KMS-11 (cell line): ENCODE measurements around the gene NTM.

Experiments used
- H2AFZ ChIP-seq: fragments of 200-600 bp; sonication (generic); 2 replicates; pipeline ENCODE4 v1.6.1; 2016; ENCODE audit warnings: antibody characterized with exemption, mixed run types, low read depth
- H3K27ac ChIP-seq: fragments of 200-600 bp; sonication (generic); 2 replicates; pipeline ENCODE4 v1.6.1; 2016; ENCODE audit warnings: mild to moderate bottlenecking, mixed run types
- H3K27me3 ChIP-seq: fragments of 200-600 bp; sonication (generic); 2 replicates; pipeline ENCODE4 v1.6.1; 2017; ENCODE audit warnings: mild to moderate bottlenecking, low read depth, mixed run types, moderate library complexity; ENCODE audit not compliant: insufficient read depth
- H3K36me3 ChIP-seq: fragments of 200-600 bp; sonication (generic); 2 replicates; pipeline ENCODE4 v1.6.1; 2017; ENCODE audit warnings: mild to moderate bottlenecking, mixed run types; ENCODE audit not compliant: insufficient read depth
- H3K4me1 ChIP-seq: fragments of 200-600 bp; sonication (generic); 2 replicates; pipeline ENCODE4 v1.6.1; 2016; ENCODE audit warnings: mild to moderate bottlenecking, low read depth, mixed run types; ENCODE audit not compliant: poor library complexity, severe bottlenecking
- H3K4me2 ChIP-seq: fragments of 200-600 bp; sonication (generic); 2 replicates; pipeline ENCODE4 v1.7.0; 2016; ENCODE audit warnings: mild to moderate bottlenecking, mixed run types
- H3K4me3 ChIP-seq: fragments of 200-600 bp; sonication (generic); IDR thresholded peaks from 2 replicates; pipeline ENCODE4 v1.6.1; 2017; ENCODE audit warnings: low read depth, low read length, mixed read lengths; ENCODE audit not compliant: insufficient read depth
- H3K79me2 ChIP-seq: fragments of 200-600 bp; sonication (generic); 2 replicates; pipeline ENCODE4 v1.6.1; 2016; ENCODE audit warnings: low read depth, mixed run types; ENCODE audit not compliant: insufficient read depth
- H3K9ac ChIP-seq: fragments of 200-600 bp; sonication (generic); 2 replicates; pipeline ENCODE4 v1.6.1; 2016; ENCODE audit warnings: mild to moderate bottlenecking, mixed run types
- H4K20me1 ChIP-seq: fragments of 200-600 bp; sonication (generic); 2 replicates; pipeline ENCODE4 v1.6.1; 2016; ENCODE audit warnings: mild to moderate bottlenecking, mixed run types; ENCODE audit not compliant: insufficient read depth
- CTCF ChIP-seq: fragments of 200-600 bp; sonication (generic); conservative IDR thresholded peaks from 2 replicates; pipeline ENCODE4 v1.6.1; 2017; ENCODE audit warnings: low read depth, mild to moderate bottlenecking, antibody characterized with exemption, low read length, moderate library complexity, mixed read lengths

Gene NTM

GRCh38 chr11:132127900-132128288 lies 757.5 kb downstream of the NTM start:
- Histone ChIP-seq H2AFZ (no peak overlapping the region), H4K20me1 (no peaks in the 10 kb centered on the region), H3K27me3 (no peaks in the 10 kb centered on the region), H3K36me3 (no peaks in the 10 kb centered on the region), H3K9ac (no peak overlapping the region), H3K4me1 (peaks cover 6% of the 10 kb centered on the region), H3K4me2 (no peak overlapping the region), H3K79me2 (no peaks in the 10 kb centered on the region), H3K27ac (no peak overlapping the region), H3K4me3 (no peak overlapping the region)
- no peak for TF ChIP-seq CTCF

GRCh38 chr11:132131047-132131446 lies 760.6 kb downstream of the NTM start:
- Histone ChIP-seq H3K4me3 (no peak overlapping the region), H3K79me2 (no peaks in the 10 kb centered on the region), H4K20me1 (no peaks in the 10 kb centered on the region), H3K36me3 (no peaks in the 10 kb centered on the region), H3K27me3 (no peaks in the 10 kb centered on the region), H3K9ac (no peak overlapping the region), H2AFZ (no peak overlapping the region), H3K4me2 (no peak overlapping the region), H3K4me1 (peaks cover 6% of the 10 kb centered on the region), H3K27ac (no peak overlapping the region)
- TF ChIP-seq CTCF = no peak

- TF ChIP-seq CTCF = no peak
- H3K4me2 ChIP-seq = no peak overlapping the region
- no peak overlapping the region for H3K27ac ChIP-seq
- H3K9ac ChIP-seq = no peak overlapping the region
- H3K4me3 ChIP-seq = no peak overlapping the region
- no peaks in the 10 kb centered on the region for H3K79me2 ChIP-seq
- no peak overlapping the region for H2AFZ ChIP-seq
- H3K4me1 ChIP-seq = peaks cover 2% of the 10 kb centered on the region
- H4K20me1 ChIP-seq = no peaks in the 10 kb centered on the region
- H3K36me3 ChIP-seq = no peaks in the 10 kb centered on the region
- H3K27me3 ChIP-seq = no peaks in the 10 kb centered on the region
Measured at GRCh38 chr11:132131961-132132360, 761.5 kb downstream of the NTM start.

- no peaks in the 10 kb centered on the region for H3K27me3 ChIP-seq
- TF ChIP-seq CTCF = no peak
- H3K4me2 ChIP-seq = no peak overlapping the region
- H3K27ac ChIP-seq = no peak overlapping the region
- no peak overlapping the region for H3K9ac ChIP-seq
- H3K79me2 ChIP-seq = no peaks in the 10 kb centered on the region
- H3K4me3 ChIP-seq = no peak overlapping the region
- no peaks in the 10 kb centered on the region for H4K20me1 ChIP-seq
- no peaks in the 10 kb centered on the region for H3K36me3 ChIP-seq
- no peaks in the 10 kb centered on the region for H3K4me1 ChIP-seq
- no peak overlapping the region for H2AFZ ChIP-seq
Measured at GRCh38 chr11:132134322-132134721, 763.9 kb downstream of the NTM start.
